WTC11 (cell line): ENCODE results near the gene YAF2. TPM values are rescaled to one million over a fixed set of nuclear protein-coding genes. Genes with fewer than 3 reads are reported as not detected.

Experiments
- ATAC-seq: fragments of 200-7000 bp; cut with Tn5 transposase; 2 replicates; pipeline ENCODE4 v1.10.0; 2021; ENCODE audit warnings: mild to moderate bottlenecking, moderate library complexity
- CTCF ChIA-PET: fragments of 300-600 bp; sonication (Branson Sonifier 250); formaldehyde crosslinking; loops from one replicate; lab custom pipeline; 2021; ENCODE audit warnings: antibody characterized with exemption; lab: Charles Lee
- POLR2A ChIA-PET: fragments of 350-600 bp; sonication (Branson Sonifier 250); formaldehyde crosslinking; loops from one replicate; lab custom pipeline; 2021; ENCODE audit warnings: antibody characterized with exemption; lab: Charles Lee
- DNase-seq: peaks from one replicate; pipeline ENCODE4 v3.0.0; 2021; ENCODE audit warnings: low spot score
- H3K27ac Mint-ChIP-seq: 2 replicates; pipeline ENCODE4 v1.8.0; 2021; ENCODE audit warnings: mixed read lengths
- H3K27me3 Mint-ChIP-seq: 2 replicates; pipeline ENCODE4 v1.8.0; 2021; ENCODE audit warnings: low read depth, mild to moderate bottlenecking, moderate library complexity, mixed read lengths
- H3K36me3 Mint-ChIP-seq: 2 replicates; pipeline ENCODE4 v1.8.0; 2021; ENCODE audit warnings: mixed read lengths
- H3K4me1 Mint-ChIP-seq: 2 replicates; pipeline ENCODE4 v1.8.0; 2022; ENCODE audit warnings: mixed read lengths
- H3K4me3 Mint-ChIP-seq: 2 replicates; pipeline ENCODE4 v1.8.0; 2021; ENCODE audit warnings: mild to moderate bottlenecking, moderate library complexity, mixed read lengths
- H3K9me3 Mint-ChIP-seq: 2 replicates; pipeline ENCODE4 v1.8.0; 2021; ENCODE audit warnings: mixed read lengths
- CREB1 ChIP-seq: sonication (generic); formaldehyde crosslinking; IDR thresholded peaks from 2 replicates; pipeline ENCODE4 v1.8.0; 2023; ENCODE audit warnings: mild to moderate bottlenecking, missing genetic modification reagents
- CREM ChIP-seq: sonication (generic); formaldehyde crosslinking; IDR thresholded peaks from 2 replicates; pipeline ENCODE4 v1.8.1; 2022; ENCODE audit warnings: mild to moderate bottlenecking, missing genetic modification reagents, moderate library complexity
- FOXK1 ChIP-seq: sonication (generic); formaldehyde crosslinking; IDR thresholded peaks from 2 replicates; pipeline ENCODE4 v1.8.0; 2022; ENCODE audit warnings: mild to moderate bottlenecking, moderate library complexity, missing genetic modification reagents
- GABPB1 ChIP-seq: sonication (generic); formaldehyde crosslinking; IDR thresholded peaks from 2 replicates; pipeline ENCODE4 v1.8.1; 2023; ENCODE audit warnings: mild to moderate bottlenecking, missing genetic modification reagents
- GTF2I ChIP-seq: fragments of 250-450 bp; sonication (Bioruptor Pico); conservative IDR thresholded peaks from 2 replicates; pipeline ENCODE4 v1.4.0; 2021; ENCODE audit warnings: mild to moderate bottlenecking
- JAZF1 ChIP-seq: fragments of 250-450 bp; sonication (Bioruptor Pico); IDR thresholded peaks from 2 replicates; pipeline ENCODE4 v1.9.0; 2021; ENCODE audit warnings: moderate library complexity, mild to moderate bottlenecking, inconsistent platforms
- JUN ChIP-seq: sonication (generic); formaldehyde crosslinking; IDR thresholded peaks from 2 replicates; pipeline ENCODE4 v1.8.0; 2023; ENCODE audit warnings: mild to moderate bottlenecking, missing genetic modification reagents
- MXD4 ChIP-seq: fragments of 250-450 bp; sonication (Bioruptor Pico); IDR thresholded peaks from 2 replicates; pipeline ENCODE4 v1.8.0; 2021; ENCODE audit warnings: mild to moderate bottlenecking, moderate library complexity, borderline replicate concordance
- MYBL2 ChIP-seq: sonication (generic); formaldehyde crosslinking; IDR thresholded peaks from 2 replicates; pipeline ENCODE4 v1.8.1; 2023; ENCODE audit warnings: mild to moderate bottlenecking, moderate library complexity, missing genetic modification reagents
- NFATC4 ChIP-seq: fragments of 250-450 bp; sonication (Bioruptor Pico); IDR thresholded peaks from 2 replicates; pipeline ENCODE4 v1.9.0; 2021; ENCODE audit warnings: mild to moderate bottlenecking
- NR2C2 ChIP-seq: sonication (generic); formaldehyde crosslinking; IDR thresholded peaks from 2 replicates; pipeline ENCODE4 v1.8.0; 2022; ENCODE audit warnings: mild to moderate bottlenecking, missing genetic modification reagents
- NR3C1 ChIP-seq: sonication (generic); formaldehyde crosslinking; conservative IDR thresholded peaks from 2 replicates; pipeline ENCODE4 v1.8.1; 2023; ENCODE audit warnings: low read depth, mild to moderate bottlenecking, missing genetic modification reagents
- SP1 ChIP-seq: sonication (generic); formaldehyde crosslinking; conservative IDR thresholded peaks from 2 replicates; pipeline ENCODE4 v1.8.1; 2022; ENCODE audit warnings: missing genetic modification reagents
- TP53 ChIP-seq: sonication (generic); formaldehyde crosslinking; IDR thresholded peaks from 2 replicates; pipeline ENCODE4 v1.8.1; 2023; ENCODE audit warnings: mild to moderate bottlenecking, missing genetic modification reagents
- ZBTB21 ChIP-seq: sonication (generic); formaldehyde crosslinking; IDR thresholded peaks from 2 replicates; pipeline ENCODE4 v1.8.1; 2023; ENCODE audit warnings: mild to moderate bottlenecking, missing genetic modification reagents, borderline replicate concordance
- ZNF138 ChIP-seq: sonication (generic); formaldehyde crosslinking; conservative IDR thresholded peaks from 2 replicates; pipeline ENCODE4 v1.8.1; 2022; ENCODE audit warnings: mild to moderate bottlenecking, moderate library complexity, missing genetic modification reagents
- ZNF423 ChIP-seq: fragments of 250-450 bp; sonication (Bioruptor Pico); IDR thresholded peaks from 2 replicates; pipeline ENCODE4 v2.1.2; 2022; ENCODE audit warnings: mild to moderate bottlenecking, moderate library complexity
- total RNA-seq: library from RNA; stranded (reverse); gene quantifications from 3 replicates; pipeline ENCODE4 v1.2.3, GENCODE V29; 2021
- TF ChIP-seq, protein P1 (sequence below): sonication (generic); formaldehyde crosslinking; IDR thresholded peaks from 2 replicates; pipeline ENCODE4 v1.8.0; 2022; ENCODE audit warnings: mild to moderate bottlenecking, missing genetic modification reagents
- TF ChIP-seq, protein P2 (sequence below): sonication (generic); formaldehyde crosslinking; IDR thresholded peaks from 2 replicates; pipeline ENCODE4 v1.8.0; 2022; ENCODE audit warnings: mild to moderate bottlenecking, missing genetic modification reagents
- TF ChIP-seq, protein P3 (sequence below): sonication (generic); formaldehyde crosslinking; IDR thresholded peaks from 2 replicates; pipeline ENCODE4 v1.8.1; 2023; ENCODE audit warnings: mild to moderate bottlenecking, missing genetic modification reagents, moderate library complexity
- TF ChIP-seq, protein P4 (sequence below): fragments of 250-450 bp; sonication (Bioruptor Pico); IDR thresholded peaks from 2 replicates; pipeline ENCODE4 v2.1.2; 2022; ENCODE audit warnings: mild to moderate bottlenecking, moderate library complexity
- TF ChIP-seq, protein P5 (sequence below): sonication (generic); formaldehyde crosslinking; IDR thresholded peaks from 2 replicates; pipeline ENCODE4 v1.8.1; 2022; ENCODE audit warnings: mild to moderate bottlenecking, missing genetic modification reagents, moderate library complexity, borderline replicate concordance
- TF ChIP-seq, protein P6 (sequence below): sonication (generic); formaldehyde crosslinking; IDR thresholded peaks from 2 replicates; pipeline ENCODE4 v1.8.1; 2023; ENCODE audit warnings: mild to moderate bottlenecking, moderate library complexity, missing genetic modification reagents
- TF ChIP-seq, protein P7 (sequence below): sonication (generic); formaldehyde crosslinking; IDR thresholded peaks from 2 replicates; pipeline ENCODE4 v1.8.1; 2023; ENCODE audit warnings: mild to moderate bottlenecking, missing genetic modification reagents
- TF ChIP-seq, protein P8 (sequence below): sonication (generic); formaldehyde crosslinking; IDR thresholded peaks from 2 replicates; pipeline ENCODE4 v1.8.1; 2022; ENCODE audit warnings: low read depth, missing genetic modification reagents, borderline replicate concordance
- TF ChIP-seq, protein P9 (sequence below): sonication (generic); formaldehyde crosslinking; IDR thresholded peaks from 2 replicates; pipeline ENCODE4 v1.8.1; 2022; ENCODE audit warnings: low read depth, mild to moderate bottlenecking, moderate library complexity, missing genetic modification reagents, borderline replicate concordance

YAF2 gene
- total RNA-seq, 1 experiment from 2014 or later = 3.3 TPM

DNA sequence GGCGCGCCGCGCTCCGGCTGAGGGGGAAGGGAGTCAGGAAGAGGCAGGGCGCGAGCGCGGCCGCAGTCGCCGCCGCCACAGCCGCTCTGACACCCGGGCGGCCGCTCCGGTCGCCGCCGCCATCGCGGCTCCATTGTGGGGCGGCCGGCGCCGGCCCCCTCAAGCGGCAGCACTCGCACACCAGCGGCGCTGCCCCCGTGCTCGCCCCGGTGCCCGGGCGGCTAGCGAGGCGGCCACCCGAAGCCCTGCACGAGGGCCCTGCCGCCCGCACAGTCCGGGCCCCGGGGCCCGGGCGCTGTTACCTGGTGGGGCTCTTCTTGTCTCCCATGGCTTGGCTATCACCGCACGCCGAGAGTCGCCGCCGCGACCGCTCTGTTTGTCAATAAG lies 202 bp downstream of the YAF2 start (continued):
- TF ChIP-seq, protein P1, sequence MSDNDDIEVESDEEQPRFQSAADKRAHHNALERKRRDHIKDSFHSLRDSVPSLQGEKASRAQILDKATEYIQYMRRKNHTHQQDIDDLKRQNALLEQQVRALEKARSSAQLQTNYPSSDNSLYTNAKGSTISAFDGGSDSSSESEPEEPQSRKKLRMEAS (CRISPR knock-in tag) = no peak
- no peak for TF ChIP-seq MYBL2 (CRISPR knock-in tag)
- TF ChIP-seq TP53 (CRISPR knock-in tag) = no peak
- no peak for TF ChIP-seq ZBTB21 (CRISPR knock-in tag)
- TF ChIP-seq, protein P2, sequence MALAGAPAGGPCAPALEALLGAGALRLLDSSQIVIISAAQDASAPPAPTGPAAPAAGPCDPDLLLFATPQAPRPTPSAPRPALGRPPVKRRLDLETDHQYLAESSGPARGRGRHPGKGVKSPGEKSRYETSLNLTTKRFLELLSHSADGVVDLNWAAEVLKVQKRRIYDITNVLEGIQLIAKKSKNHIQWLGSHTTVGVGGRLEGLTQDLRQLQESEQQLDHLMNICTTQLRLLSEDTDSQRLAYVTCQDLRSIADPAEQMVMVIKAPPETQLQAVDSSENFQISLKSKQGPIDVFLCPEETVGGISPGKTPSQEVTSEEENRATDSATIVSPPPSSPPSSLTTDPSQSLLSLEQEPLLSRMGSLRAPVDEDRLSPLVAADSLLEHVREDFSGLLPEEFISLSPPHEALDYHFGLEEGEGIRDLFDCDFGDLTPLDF (CRISPR knock-in tag) = no peak
- TF ChIP-seq ZNF423 (CRISPR knock-in tag) = no peak
- TF ChIP-seq, all 79 proteins: peak for 0

DNA sequence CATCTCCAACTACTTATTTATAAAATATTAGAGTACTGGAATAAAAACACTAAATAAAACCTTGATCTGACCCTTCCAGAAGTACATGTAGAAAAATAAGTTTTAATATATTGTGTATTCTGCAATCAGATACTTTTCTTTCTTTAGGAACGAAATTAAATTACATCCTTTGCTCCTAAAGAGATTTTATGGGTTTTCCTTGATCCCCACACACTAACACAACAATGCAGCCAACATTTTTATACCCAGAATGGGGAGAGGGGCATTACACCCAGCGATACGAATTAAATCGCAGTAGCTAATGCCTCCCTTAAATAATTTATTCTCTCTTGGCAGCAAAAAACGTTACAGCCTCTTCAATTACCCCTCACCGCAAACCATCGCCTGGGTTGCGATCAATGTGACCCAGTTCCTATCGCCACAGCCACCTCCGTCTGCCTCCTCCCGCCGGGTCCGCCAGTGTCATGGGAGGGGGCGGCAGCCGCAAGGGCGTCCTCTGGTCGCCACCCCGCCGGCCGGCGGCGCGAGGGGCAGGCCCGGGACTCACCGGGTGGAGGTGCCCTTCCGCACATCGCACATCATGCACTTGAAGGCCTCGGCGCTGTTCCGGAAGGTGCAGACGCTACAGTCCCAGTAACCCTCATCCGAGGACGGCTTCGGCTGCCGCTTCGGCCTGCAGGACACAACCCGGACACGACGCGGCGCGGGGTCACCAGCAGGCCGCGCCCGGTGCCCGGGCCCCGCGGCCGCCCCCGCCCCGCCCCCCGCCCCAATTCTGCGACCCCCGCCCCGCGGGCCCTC lies 796 bp downstream of the YAF2 start:
- peaks cover 19% of the 10 kb centered on the region for H3K4me1 Mint-ChIP-seq
- POLR2A ChIA-PET = interaction anchor here (0.6 kb wide), 1 partner anchor 1523 kb away, joined by 5 read pairs; no protein-coding TSS in a partner anchor
- no peak for TF ChIP-seq NFATC4 (CRISPR knock-in tag)
- TF ChIP-seq, protein P3, sequence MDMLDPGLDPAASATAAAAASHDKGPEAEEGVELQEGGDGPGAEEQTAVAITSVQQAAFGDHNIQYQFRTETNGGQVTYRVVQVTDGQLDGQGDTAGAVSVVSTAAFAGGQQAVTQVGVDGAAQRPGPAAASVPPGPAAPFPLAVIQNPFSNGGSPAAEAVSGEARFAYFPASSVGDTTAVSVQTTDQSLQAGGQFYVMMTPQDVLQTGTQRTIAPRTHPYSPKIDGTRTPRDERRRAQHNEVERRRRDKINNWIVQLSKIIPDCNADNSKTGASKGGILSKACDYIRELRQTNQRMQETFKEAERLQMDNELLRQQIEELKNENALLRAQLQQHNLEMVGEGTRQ (CRISPR knock-in tag) = no peak
- TF ChIP-seq NR2C2 (CRISPR knock-in tag) = no peak
- TF ChIP-seq CREB1 = no peak
- TF ChIP-seq JAZF1 (CRISPR knock-in tag) = no peak
- TF ChIP-seq, protein P4, sequence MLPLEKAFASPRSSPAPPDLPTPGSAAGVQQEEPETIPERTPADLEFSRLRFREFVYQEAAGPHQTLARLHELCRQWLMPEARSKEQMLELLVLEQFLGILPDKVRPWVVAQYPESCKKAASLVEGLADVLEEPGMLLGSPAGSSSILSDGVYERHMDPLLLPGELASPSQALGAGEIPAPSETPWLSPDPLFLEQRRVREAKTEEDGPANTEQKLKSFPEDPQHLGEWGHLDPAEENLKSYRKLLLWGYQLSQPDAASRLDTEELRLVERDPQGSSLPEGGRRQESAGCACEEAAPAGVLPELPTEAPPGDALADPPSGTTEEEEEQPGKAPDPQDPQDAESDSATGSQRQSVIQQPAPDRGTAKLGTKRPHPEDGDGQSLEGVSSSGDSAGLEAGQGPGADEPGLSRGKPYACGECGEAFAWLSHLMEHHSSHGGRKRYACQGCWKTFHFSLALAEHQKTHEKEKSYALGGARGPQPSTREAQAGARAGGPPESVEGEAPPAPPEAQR (CRISPR knock-in tag) = no peak
- peak; percentile 41; the same call in 1 of the 2 replicates for TF ChIP-seq FOXK1 (CRISPR knock-in tag)
- TF ChIP-seq GABPB1 (CRISPR knock-in tag) = no peak
- TF ChIP-seq MXD4 (CRISPR knock-in tag) = no peak
- no peak for TF ChIP-seq JUN (CRISPR knock-in tag)
- TF ChIP-seq, protein P5, sequence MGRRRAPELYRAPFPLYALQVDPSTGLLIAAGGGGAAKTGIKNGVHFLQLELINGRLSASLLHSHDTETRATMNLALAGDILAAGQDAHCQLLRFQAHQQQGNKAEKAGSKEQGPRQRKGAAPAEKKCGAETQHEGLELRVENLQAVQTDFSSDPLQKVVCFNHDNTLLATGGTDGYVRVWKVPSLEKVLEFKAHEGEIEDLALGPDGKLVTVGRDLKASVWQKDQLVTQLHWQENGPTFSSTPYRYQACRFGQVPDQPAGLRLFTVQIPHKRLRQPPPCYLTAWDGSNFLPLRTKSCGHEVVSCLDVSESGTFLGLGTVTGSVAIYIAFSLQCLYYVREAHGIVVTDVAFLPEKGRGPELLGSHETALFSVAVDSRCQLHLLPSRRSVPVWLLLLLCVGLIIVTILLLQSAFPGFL (CRISPR knock-in tag) = no peak
- no peak; the same call in 1 of the 2 replicates for TF ChIP-seq SP1 (CRISPR knock-in tag)
- TF ChIP-seq, protein P6, sequence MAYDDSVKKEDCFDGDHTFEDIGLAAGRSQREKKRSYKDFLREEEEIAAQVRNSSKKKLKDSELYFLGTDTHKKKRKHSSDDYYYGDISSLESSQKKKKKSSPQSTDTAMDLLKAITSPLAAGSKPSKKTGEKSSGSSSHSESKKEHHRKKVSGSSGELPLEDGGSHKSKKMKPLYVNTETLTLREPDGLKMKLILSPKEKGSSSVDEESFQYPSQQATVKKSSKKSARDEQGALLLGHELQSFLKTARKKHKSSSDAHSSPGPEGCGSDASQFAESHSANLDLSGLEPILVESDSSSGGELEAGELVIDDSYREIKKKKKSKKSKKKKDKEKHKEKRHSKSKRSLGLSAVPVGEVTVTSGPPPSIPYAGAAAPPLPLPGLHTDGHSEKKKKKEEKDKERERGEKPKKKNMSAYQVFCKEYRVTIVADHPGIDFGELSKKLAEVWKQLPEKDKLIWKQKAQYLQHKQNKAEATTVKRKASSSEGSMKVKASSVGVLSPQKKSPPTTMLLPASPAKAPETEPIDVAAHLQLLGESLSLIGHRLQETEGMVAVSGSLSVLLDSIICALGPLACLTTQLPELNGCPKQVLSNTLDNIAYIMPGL (CRISPR knock-in tag) = peak; percentile 84
- TF ChIP-seq, protein P7, sequence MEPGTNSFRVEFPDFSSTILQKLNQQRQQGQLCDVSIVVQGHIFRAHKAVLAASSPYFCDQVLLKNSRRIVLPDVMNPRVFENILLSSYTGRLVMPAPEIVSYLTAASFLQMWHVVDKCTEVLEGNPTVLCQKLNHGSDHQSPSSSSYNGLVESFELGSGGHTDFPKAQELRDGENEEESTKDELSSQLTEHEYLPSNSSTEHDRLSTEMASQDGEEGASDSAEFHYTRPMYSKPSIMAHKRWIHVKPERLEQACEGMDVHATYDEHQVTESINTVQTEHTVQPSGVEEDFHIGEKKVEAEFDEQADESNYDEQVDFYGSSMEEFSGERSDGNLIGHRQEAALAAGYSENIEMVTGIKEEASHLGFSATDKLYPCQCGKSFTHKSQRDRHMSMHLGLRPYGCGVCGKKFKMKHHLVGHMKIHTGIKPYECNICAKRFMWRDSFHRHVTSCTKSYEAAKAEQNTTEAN (CRISPR knock-in tag) = no peak
- no peak for TF ChIP-seq NR3C1 (CRISPR knock-in tag)
- TF ChIP-seq, protein P8, sequence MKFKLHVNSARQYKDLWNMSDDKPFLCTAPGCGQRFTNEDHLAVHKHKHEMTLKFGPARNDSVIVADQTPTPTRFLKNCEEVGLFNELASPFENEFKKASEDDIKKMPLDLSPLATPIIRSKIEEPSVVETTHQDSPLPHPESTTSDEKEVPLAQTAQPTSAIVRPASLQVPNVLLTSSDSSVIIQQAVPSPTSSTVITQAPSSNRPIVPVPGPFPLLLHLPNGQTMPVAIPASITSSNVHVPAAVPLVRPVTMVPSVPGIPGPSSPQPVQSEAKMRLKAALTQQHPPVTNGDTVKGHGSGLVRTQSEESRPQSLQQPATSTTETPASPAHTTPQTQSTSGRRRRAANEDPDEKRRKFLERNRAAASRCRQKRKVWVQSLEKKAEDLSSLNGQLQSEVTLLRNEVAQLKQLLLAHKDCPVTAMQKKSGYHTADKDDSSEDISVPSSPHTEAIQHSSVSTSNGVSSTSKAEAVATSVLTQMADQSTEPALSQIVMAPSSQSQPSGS (CRISPR knock-in tag) = no peak
- TF ChIP-seq, protein P9, sequence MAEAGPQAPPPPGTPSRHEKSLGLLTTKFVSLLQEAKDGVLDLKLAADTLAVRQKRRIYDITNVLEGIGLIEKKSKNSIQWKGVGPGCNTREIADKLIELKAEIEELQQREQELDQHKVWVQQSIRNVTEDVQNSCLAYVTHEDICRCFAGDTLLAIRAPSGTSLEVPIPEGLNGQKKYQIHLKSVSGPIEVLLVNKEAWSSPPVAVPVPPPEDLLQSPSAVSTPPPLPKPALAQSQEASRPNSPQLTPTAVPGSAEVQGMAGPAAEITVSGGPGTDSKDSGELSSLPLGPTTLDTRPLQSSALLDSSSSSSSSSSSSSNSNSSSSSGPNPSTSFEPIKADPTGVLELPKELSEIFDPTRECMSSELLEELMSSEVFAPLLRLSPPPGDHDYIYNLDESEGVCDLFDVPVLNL (CRISPR knock-in tag) = no peak
- no peak for TF ChIP-seq CREM (CRISPR knock-in tag)
- TF ChIP-seq ZNF138 (CRISPR knock-in tag) = no peak
- no peak for TF ChIP-seq GTF2I (CRISPR knock-in tag)
- no peak for TF ChIP-seq ZBTB21 (CRISPR knock-in tag)

More for the DNA sequence above, 796 bp downstream of the YAF2 start:
- DNase-seq (peak; percentile 77), ATAC-seq (peak; percentile 86)
- Mint-ChIP-seq H3K4me3 (peak overlapping the region; percentile 77), H3K36me3 (no peaks in the 10 kb centered on the region), H3K9me3 (no peaks in the 10 kb centered on the region), H3K27me3 (peaks cover 91% of the 10 kb centered on the region), H3K27ac (no peak overlapping the region)
- CTCF ChIA-PET = no interaction called here
